GM12878 (cell line): ENCODE data around the gene ALG2. TPM values are rescaled to one million over a fixed set of nuclear protein-coding genes. Genes with fewer than 3 reads are reported as not detected.
A peak's percentile ranks its signal among the peaks of the same experiment; 100 is the strongest.

Source experiments
- ESRRA ChIP-seq: IDR thresholded peaks from 2 replicates; pipeline ENCODE4 v1.6.1; 2012; ENCODE audit warnings: mild to moderate bottlenecking, low read length, improper control_type of control experiment
- EZH2 ChIP-seq: IDR thresholded peaks from 2 replicates; pipeline ENCODE4 v1.6.1; 2012; ENCODE audit warnings: low read depth, mild to moderate bottlenecking, control low read depth, inconsistent platforms, low read length, borderline replicate concordance; ENCODE audit not compliant: control insufficient read depth
- FOS ChIP-seq: IDR thresholded peaks from 3 replicates; pipeline ENCODE4 v1.6.1; 2011; ENCODE audit warnings: borderline replicate concordance; ENCODE audit not compliant: insufficient read length; ENCODE audit errors: extremely low read depth
- GATAD2B ChIP-seq: fragments of 450-650 bp; conservative IDR thresholded peaks from 2 replicates; pipeline ENCODE4 v1.6.1; 2017; ENCODE audit warnings: low read depth, mild to moderate bottlenecking, moderate library complexity
- KDM1A ChIP-seq: fragments of 200-600 bp; sonication (generic); IDR thresholded peaks from 2 replicates; pipeline ENCODE4 v1.6.1; 2016; ENCODE audit warnings: borderline replicate concordance
- LARP7 ChIP-seq: fragments of 450-650 bp; IDR thresholded peaks from 2 replicates; pipeline ENCODE4 v1.6.1; 2017; ENCODE audit warnings: mild to moderate bottlenecking
- MEF2B ChIP-seq: fragments of 450-650 bp; IDR thresholded peaks from 2 replicates; pipeline ENCODE4 v1.6.1; 2018; ENCODE audit warnings: mild to moderate bottlenecking, moderate library complexity; ENCODE audit not compliant: partially characterized antibody, poor library complexity, severe bottlenecking
- NR2F1 ChIP-seq: fragments of 450-650 bp; conservative IDR thresholded peaks from 2 replicates; pipeline ENCODE4 v1.6.1; 2017; ENCODE audit warnings: mild to moderate bottlenecking
- PAX8 ChIP-seq: fragments of 450-650 bp; IDR thresholded peaks from 2 replicates; pipeline ENCODE4 v1.6.1; 2017; ENCODE audit warnings: mild to moderate bottlenecking, moderate library complexity
- POLR2A ChIP-seq: IDR thresholded peaks from 2 replicates; pipeline ENCODE4 v1.6.1; 2011; ENCODE audit warnings: low read depth, mild to moderate bottlenecking, low read length
- RELA ChIP-seq: fragments of 450-650 bp; IDR thresholded peaks from 2 replicates; pipeline ENCODE4 v1.8.0; 2014; ENCODE audit warnings: borderline replicate concordance; ENCODE audit not compliant: partially characterized antibody
- SKIL ChIP-seq: fragments of 450-650 bp; IDR thresholded peaks from 2 replicates; pipeline ENCODE4 v1.6.1; 2017; ENCODE audit warnings: mild to moderate bottlenecking, low read depth, inconsistent platforms; ENCODE audit not compliant: poor library complexity, severe bottlenecking
- SMAD5 ChIP-seq: IDR thresholded peaks from 2 replicates; pipeline ENCODE4 v1.6.1; 2016; ENCODE audit warnings: antibody characterized with exemption, low read depth
- SMC3 ChIP-seq: IDR thresholded peaks from 2 replicates; pipeline ENCODE4 v1.6.1; 2011; ENCODE audit warnings: low read length, improper control_type of control experiment, borderline replicate concordance
- STAT3 ChIP-seq: IDR thresholded peaks from 2 replicates; pipeline ENCODE4 v1.6.1; 2011; ENCODE audit warnings: low read depth, low read length, improper control_type of control experiment
- ZBTB11 ChIP-seq: fragments of 450-650 bp; formaldehyde crosslinking; IDR thresholded peaks from 2 replicates; pipeline ENCODE4 v1.5.0; 2022; ENCODE audit warnings: mild to moderate bottlenecking, missing genetic modification characterization
- ZBTB40 ChIP-seq: fragments of 450-650 bp; IDR thresholded peaks from 2 replicates; pipeline ENCODE4 v1.6.1; 2016; ENCODE audit warnings: mild to moderate bottlenecking, moderate library complexity, borderline replicate concordance
- ZNF207 ChIP-seq: fragments of 450-650 bp; IDR thresholded peaks from 2 replicates; pipeline ENCODE4 v1.6.1; 2014; ENCODE audit warnings: antibody characterized with exemption, mild to moderate bottlenecking, borderline replicate concordance
- polyA plus RNA-seq, 11 experiments: library from polyadenylated mRNA; depleted of rRNA in 4 of 11; unstranded in 6 of 11; stranded (reverse) in 5 of 11; fragments of >200 nt; fragmentation: Nextera tagmentation in 4 of 11; fragmentation: Illumina TruSeq in 1 of 11; extraction: Ambion mirVana in 4 of 11; extraction: Trizol in 1 of 11; gene quantifications; 1 replicate in 1 of 11; 2 replicates in 10 of 11; pipeline versions ENCODE4 v1.2.1 to v1.2.3, GENCODE V29; 2011 to 2016; ENCODE audit warnings: inconsistent platforms in 2 of 11, missing spikeins in 2 of 11, low read depth in 1 of 11
- total RNA-seq, 4 experiments: library from RNA; depleted of rRNA in 3 of 4; stranded (reverse); fragments of >200 nt in 3 of 4; fragmentation: Illumina TruSeq in 1 of 4; extraction: Trizol in 1 of 4; gene quantifications; 2 replicates each; pipeline versions ENCODE4 v1.2.1 to v1.2.3, GENCODE V29; 2013 to 2021
- TF ChIP-seq, protein P1 (sequence below): IDR thresholded peaks from 2 replicates; pipeline ENCODE4 v1.6.1; 2012; ENCODE audit warnings: low read depth, low read length, improper control_type of control experiment

The ALG2 gene
- total and polyA plus RNA-seq, 10 of the 15 experiments (the other 5 are each of a cell fraction or from before 2014, with no cell fraction given): 8.8 to 52.5 (median 38.6) TPM

DNA sequence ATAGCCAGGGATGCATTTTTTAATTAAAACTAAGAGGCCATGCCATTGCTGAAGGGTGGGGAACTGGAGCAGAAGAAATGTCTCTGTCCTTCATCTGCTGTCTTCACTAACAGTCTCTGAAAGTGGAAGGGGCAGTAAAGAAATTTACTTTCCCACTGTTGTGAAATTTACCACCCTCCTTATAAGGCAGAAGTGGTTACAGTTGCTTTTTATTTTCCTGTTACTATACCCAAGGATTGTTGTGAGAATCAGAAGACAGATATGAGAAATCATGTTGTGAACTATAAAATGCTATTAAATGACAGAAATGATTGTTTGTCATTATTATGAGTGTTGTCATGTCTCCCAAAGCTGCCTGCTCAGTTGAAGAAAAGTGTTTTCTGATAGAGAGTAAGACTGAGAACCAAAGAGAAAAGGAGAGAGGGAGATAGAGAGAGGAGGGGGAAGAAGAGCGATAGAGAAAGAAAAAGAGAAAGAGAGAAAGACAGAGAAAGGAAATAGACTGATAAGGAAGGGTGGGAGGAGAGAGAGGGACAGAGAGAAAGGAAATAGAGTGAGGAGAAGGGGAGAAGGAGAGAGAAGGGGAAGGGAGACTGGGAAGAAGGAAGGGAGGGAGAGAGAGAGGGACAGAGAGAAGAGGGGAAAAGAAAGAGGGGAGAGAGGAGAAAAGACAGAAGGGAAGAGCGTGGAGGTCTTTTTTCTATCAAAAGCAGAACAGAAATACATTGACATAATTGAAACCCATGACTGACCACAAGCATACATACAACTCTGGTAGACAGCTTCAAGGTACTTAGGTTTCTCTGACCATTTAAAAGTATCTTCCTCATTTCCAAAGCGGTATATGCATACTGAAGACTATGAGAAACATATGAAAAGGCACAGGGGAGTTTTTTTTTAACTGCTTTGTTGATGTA is 22.9 kb upstream of the ALG2 start (continued):
- TF ChIP-seq MEF2B (peak; percentile 55), KDM1A (no peak), EZH2 (no peak), POLR2A (no peak), ZBTB40 (no peak), FOS (no peak), GATAD2B (peak; percentile 95; the same call in 1 of the 2 replicates), STAT3 (peak; percentile 81; the same call in 1 of the 2 replicates), SMC3 (no peak), SMAD5 (no peak), ZBTB11 (CRISPR knock-in tag) (no peak), PAX8 (no peak; the same call in 1 of the 2 replicates), ZNF207 (no peak), RELA (peak; percentile 71), LARP7 (no peak), SKIL (peak; percentile 85), NR2F1 (no peak), ESRRA (no peak)
- TF ChIP-seq, protein P1, sequence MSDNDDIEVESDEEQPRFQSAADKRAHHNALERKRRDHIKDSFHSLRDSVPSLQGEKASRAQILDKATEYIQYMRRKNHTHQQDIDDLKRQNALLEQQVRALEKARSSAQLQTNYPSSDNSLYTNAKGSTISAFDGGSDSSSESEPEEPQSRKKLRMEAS: no peak
